Ishikawa (cell line): ENCODE measurements around the gene TBC1D12.

Experiments
- CEBPB ChIP-seq: IDR thresholded peaks from 2 replicates; pipeline ENCODE4 v1.6.1; 2012
- CREB1 ChIP-seq: IDR thresholded peaks from 2 replicates; pipeline ENCODE4 v1.6.1; 2012; ENCODE audit warnings: low read depth
- EGR1 ChIP-seq: IDR thresholded peaks from 2 replicates; pipeline ENCODE4 v1.6.1; 2012
- EP300 ChIP-seq: IDR thresholded peaks from 2 replicates; pipeline ENCODE4 v1.6.1; 2012; ENCODE audit warnings: borderline replicate concordance
- FOXM1 ChIP-seq: IDR thresholded peaks from 2 replicates; pipeline ENCODE4 v1.6.1; 2012; ENCODE audit warnings: low read depth, borderline replicate concordance
- NFIC ChIP-seq: IDR thresholded peaks from 2 replicates; pipeline ENCODE4 v1.6.1; 2012
- RAD21 ChIP-seq: IDR thresholded peaks from 2 replicates; pipeline ENCODE4 v1.6.1; 2012; ENCODE audit warnings: low read depth
- TAF1 ChIP-seq: IDR thresholded peaks from 2 replicates; pipeline ENCODE4 v1.6.1; 2012; ENCODE audit warnings: low read depth, mild to moderate bottlenecking
- TCF12 ChIP-seq: IDR thresholded peaks from 2 replicates; pipeline ENCODE4 v1.6.1; 2012; ENCODE audit warnings: low read depth
- TEAD4 ChIP-seq: IDR thresholded peaks from 2 replicates; pipeline ENCODE4 v1.6.1; 2012
- YY1 ChIP-seq: IDR thresholded peaks from 2 replicates; pipeline ENCODE4 v1.6.1; 2012; ENCODE audit warnings: low read depth
- ZBTB7A ChIP-seq: IDR thresholded peaks from 2 replicates; pipeline ENCODE4 v1.6.1; 2012; ENCODE audit warnings: low read depth
- TF ChIP-seq, protein P1 (sequence below): IDR thresholded peaks from 2 replicates; pipeline ENCODE4 v1.6.1; 2012
- TF ChIP-seq, protein P2 (sequence below): IDR thresholded peaks from 2 replicates; pipeline ENCODE4 v1.6.1; 2012; ENCODE audit warnings: low read depth, mild to moderate bottlenecking
- TF ChIP-seq, protein P3 (sequence below): IDR thresholded peaks from 2 replicates; pipeline ENCODE4 v1.6.1; 2012

TBC1D12 gene

DNA sequence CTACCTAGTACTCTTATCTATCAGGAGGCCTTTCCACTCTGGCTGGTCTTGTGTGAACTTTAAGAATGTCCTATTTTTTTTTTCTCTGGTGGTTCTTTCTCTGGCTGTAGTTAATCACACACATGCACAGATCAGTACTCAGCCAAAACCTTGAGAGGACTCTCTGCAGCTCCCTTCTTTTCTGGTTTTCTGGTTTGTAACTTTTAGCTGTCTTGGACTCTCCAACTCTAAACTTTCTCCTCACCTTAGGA lies 88.4 kb downstream of the TBC1D12 start:
- TF ChIP-seq ZBTB7A (no peak), FOXM1 (no peak), EP300 (no peak), NFIC (no peak), EGR1 (no peak), CEBPB (no peak), TCF12 (no peak)
- TF ChIP-seq, protein P1, sequence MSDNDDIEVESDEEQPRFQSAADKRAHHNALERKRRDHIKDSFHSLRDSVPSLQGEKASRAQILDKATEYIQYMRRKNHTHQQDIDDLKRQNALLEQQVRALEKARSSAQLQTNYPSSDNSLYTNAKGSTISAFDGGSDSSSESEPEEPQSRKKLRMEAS, result no peak
- TF ChIP-seq, protein P2, sequence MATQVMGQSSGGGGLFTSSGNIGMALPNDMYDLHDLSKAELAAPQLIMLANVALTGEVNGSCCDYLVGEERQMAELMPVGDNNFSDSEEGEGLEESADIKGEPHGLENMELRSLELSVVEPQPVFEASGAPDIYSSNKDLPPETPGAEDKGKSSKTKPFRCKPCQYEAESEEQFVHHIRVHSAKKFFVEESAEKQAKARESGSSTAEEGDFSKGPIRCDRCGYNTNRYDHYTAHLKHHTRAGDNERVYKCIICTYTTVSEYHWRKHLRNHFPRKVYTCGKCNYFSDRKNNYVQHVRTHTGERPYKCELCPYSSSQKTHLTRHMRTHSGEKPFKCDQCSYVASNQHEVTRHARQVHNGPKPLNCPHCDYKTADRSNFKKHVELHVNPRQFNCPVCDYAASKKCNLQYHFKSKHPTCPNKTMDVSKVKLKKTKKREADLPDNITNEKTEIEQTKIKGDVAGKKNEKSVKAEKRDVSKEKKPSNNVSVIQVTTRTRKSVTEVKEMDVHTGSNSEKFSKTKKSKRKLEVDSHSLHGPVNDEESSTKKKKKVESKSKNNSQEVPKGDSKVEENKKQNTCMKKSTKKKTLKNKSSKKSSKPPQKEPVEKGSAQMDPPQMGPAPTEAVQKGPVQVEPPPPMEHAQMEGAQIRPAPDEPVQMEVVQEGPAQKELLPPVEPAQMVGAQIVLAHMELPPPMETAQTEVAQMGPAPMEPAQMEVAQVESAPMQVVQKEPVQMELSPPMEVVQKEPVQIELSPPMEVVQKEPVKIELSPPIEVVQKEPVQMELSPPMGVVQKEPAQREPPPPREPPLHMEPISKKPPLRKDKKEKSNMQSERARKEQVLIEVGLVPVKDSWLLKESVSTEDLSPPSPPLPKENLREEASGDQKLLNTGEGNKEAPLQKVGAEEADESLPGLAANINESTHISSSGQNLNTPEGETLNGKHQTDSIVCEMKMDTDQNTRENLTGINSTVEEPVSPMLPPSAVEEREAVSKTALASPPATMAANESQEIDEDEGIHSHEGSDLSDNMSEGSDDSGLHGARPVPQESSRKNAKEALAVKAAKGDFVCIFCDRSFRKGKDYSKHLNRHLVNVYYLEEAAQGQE, result no peak
- TF ChIP-seq, protein P3, sequence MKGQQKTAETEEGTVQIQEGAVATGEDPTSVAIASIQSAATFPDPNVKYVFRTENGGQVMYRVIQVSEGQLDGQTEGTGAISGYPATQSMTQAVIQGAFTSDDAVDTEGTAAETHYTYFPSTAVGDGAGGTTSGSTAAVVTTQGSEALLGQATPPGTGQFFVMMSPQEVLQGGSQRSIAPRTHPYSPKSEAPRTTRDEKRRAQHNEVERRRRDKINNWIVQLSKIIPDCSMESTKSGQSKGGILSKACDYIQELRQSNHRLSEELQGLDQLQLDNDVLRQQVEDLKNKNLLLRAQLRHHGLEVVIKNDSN, result no peak

DNA sequence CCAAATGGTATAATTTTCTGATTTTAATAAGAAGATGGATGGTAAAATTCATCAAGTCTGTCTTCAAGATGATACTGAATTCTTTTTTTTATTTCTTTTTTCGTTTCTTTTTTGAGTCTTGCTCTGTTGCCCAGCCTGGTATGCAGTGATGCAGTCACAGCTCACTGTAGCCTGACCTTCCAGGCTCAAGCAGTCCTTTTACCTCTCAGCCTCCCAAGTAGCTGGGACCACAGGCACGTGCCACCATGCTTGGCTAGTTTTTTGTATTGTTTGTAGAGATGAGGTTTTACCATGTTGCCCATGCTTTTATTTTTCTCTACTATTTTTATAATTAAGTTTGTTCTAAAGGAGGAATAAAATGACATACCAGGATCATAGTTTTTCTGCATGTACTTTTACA lies 91.1 kb downstream of the TBC1D12 start:
- TF ChIP-seq YY1 (no peak), ZBTB7A (no peak), TEAD4 (no peak), FOXM1 (no peak), RAD21 (no peak), CEBPB (no peak), TAF1 (no peak), TCF12 (no peak), CREB1 (no peak), EGR1 (no peak), EP300 (no peak), NFIC (no peak)
- TF ChIP-seq, protein P3, result no peak
- TF ChIP-seq, protein P2, result no peak
- TF ChIP-seq, protein P1, result no peak

DNA sequence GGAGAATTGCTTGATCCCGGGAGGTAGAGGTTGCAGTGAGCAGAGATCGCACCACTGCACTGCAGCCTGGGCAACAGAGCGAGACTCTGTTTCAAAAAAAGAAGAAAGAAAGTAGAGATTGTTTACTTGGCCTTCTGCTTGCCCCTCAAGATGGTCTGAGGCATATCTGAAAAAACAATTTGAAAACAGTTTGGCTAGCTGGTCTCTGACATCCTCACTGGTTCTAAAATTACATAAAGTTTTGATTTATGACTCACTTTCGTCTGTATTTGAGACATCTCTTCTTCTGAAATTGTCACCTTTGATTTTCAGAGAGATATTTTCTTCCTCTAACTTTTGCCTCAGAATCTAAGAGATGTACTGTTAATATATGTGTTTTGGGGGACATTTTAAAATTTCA lies 93.7 kb downstream of the TBC1D12 start:
- TF ChIP-seq CREB1 (no peak), ZBTB7A (no peak), TAF1 (no peak), CEBPB (no peak), YY1 (no peak), NFIC (no peak), FOXM1 (no peak), EP300 (no peak), TCF12 (no peak), EGR1 (no peak), TEAD4 (no peak), RAD21 (no peak)
- TF ChIP-seq, protein P2, result no peak
- TF ChIP-seq, protein P1, result no peak
- TF ChIP-seq, protein P3, result no peak

DNA sequence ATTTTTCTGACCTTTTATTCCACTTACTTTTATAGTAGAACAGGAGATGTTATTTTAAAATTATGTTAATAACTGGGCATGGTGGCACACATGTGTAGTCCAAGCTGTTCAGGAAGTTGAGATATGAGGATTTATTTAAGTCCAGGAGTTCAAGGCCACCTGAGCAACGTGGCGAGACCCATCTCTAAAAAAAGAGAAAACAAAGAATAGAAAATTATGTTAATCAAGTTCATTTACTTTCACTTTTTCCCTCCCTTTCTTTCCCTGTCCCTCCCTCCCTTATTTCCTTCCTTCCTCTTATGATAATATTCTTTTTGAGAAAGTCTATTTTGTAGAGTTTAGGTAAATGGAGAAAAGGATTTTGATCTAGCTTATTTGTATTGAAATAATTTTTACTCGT lies 94.3 kb downstream of the TBC1D12 start:
- TF ChIP-seq FOXM1 (no peak), TAF1 (no peak), EGR1 (no peak), CREB1 (no peak), NFIC (no peak), TEAD4 (no peak), ZBTB7A (no peak), YY1 (no peak)
- TF ChIP-seq, protein P3, result no peak
- TF ChIP-seq, protein P1, result no peak
